Activated naive CD8-positive, alpha-beta T cell treated with anti-CD3 and anti-CD28 coated beads, Interleukin-2, amount 50 U/mL, for 24 hours (primary cell): ENCODE results near the gene ZNF474.

Experiments
- ATAC-seq: fragments of 150-1000 bp; cut with Tn5 transposase; one replicate; pipeline ENCODE4 v1.10.0; 2021
- DNase-seq: peaks from one replicate; pipeline ENCODE4 v3.0.0; 2021
- H3K27ac Mint-ChIP-seq: one replicate; pipeline ENCODE4 v1.8.0; 2021; ENCODE audit warnings: mild to moderate bottlenecking, mixed read lengths
- H3K27me3 Mint-ChIP-seq: one replicate; pipeline ENCODE4 v1.8.0; 2021; ENCODE audit warnings: mixed read lengths
- H3K36me3 Mint-ChIP-seq: one replicate; pipeline ENCODE4 v1.8.0; 2021; ENCODE audit warnings: low read depth, mixed read lengths
- H3K4me1 Mint-ChIP-seq: one replicate; pipeline ENCODE4 v1.8.0; 2021; ENCODE audit warnings: mixed read lengths
- H3K4me3 Mint-ChIP-seq: one replicate; pipeline ENCODE4 v1.8.0; 2021; ENCODE audit warnings: mild to moderate bottlenecking, moderate library complexity, mixed read lengths
- H3K9me3 Mint-ChIP-seq: one replicate; pipeline ENCODE4 v1.8.0; 2021; ENCODE audit warnings: mixed read lengths

Gene ZNF474

DNA sequence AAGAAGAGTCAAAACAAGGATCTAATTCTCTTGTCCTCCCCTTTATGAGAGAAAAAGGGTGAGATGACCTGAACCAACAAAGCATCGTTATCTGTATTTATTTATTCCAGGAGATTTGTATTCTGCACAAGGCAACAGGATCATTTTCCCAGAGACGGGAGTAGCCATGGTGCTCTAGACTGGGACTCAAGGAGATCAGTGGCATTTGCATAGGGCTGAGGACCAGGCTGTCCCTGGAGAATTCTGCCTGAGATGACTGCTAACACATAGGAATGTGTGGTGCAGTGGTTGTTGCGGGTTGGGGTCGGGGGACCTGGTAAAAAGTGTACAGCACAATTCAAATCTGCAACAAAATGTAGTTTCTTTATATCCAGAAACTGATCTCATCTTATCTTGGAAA is 22.3 kb upstream of the ZNF474 start:
- no peak for DNase-seq
- H3K27ac Mint-ChIP-seq, result no peak overlapping the region
- no peaks in the 10 kb centered on the region for H3K4me1 Mint-ChIP-seq
- no peaks in the 10 kb centered on the region for H3K9me3 Mint-ChIP-seq
- peaks cover 2% of the 10 kb centered on the region for H3K27me3 Mint-ChIP-seq
- H3K4me3 Mint-ChIP-seq, result no peak overlapping the region
- no peak for ATAC-seq
- H3K36me3 Mint-ChIP-seq, result no peaks in the 10 kb centered on the region

DNA sequence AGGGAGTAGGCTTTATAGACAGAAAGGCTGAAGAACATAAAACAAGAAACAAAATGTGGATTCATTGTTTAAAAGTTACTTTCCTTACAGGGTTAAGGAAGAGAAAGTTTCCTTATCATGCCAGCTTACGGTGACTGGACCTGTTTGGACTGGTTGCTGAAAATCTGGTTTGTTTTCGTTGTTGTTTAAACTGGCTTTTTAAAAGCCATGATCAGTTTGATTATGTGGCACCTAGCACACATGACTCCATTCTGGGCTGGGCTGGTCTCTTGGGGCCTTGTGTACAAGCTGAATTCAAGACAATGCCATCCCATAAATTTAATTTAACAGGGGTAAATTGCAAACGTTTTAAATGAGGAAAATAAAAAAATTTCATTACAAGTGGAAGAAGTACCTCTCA is 18.4 kb upstream of the ZNF474 start:
- ATAC-seq, result no peak
- DNase-seq, result no peak
- H3K4me1 Mint-ChIP-seq, result no peaks in the 10 kb centered on the region
- peaks cover 2% of the 10 kb centered on the region for H3K27me3 Mint-ChIP-seq
- H3K9me3 Mint-ChIP-seq, result no peaks in the 10 kb centered on the region
- no peak overlapping the region for H3K27ac Mint-ChIP-seq
- no peak overlapping the region for H3K4me3 Mint-ChIP-seq
- no peaks in the 10 kb centered on the region for H3K36me3 Mint-ChIP-seq

DNA sequence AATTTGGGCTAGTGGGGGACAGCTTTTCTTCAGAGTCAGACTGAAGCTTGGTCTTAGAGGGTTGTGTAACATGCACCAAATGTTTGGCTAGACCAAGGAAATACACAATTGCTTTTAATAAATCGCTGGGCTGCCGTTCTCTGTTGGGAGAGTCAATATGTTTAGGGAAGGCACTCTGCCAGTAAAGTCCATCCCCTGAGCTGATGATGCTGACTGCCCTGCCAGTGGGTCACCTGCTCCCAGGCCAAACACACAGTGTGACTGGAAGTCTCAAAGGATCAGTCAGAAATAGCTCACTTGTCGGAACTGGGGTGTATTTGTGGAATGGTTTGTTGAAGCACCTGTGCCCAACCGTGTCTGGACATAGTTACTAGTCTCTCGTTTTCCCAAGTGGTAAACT is 17.9 kb upstream of the ZNF474 start:
- Mint-ChIP-seq H3K9me3 (no peaks in the 10 kb centered on the region), H3K4me3 (no peak overlapping the region), H3K4me1 (no peaks in the 10 kb centered on the region), H3K27ac (no peak overlapping the region), H3K27me3 (peaks cover 2% of the 10 kb centered on the region), H3K36me3 (no peaks in the 10 kb centered on the region)
- ATAC-seq (no peak), DNase-seq (no peak)

DNA sequence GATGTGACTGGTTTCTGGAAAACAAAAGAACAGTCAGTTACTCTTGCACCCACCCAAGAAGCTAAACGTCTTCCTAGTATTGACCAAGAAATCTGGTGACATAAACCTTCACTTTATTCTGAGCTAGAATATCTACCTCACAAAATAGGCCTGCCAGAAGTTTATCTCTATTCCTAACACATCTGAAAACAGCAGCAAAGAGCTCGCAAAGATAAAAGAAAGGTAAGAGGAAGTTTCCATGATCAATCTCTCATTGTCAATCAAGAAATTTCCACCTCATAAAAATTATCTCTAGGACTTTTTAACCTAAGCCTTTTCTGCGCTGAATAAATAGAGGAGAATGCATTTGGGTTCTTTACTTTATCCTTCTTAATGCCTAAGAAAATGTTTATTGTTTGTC is 17.3 kb upstream of the ZNF474 start:
- no peaks in the 10 kb centered on the region for H3K9me3 Mint-ChIP-seq
- no peak overlapping the region for H3K27ac Mint-ChIP-seq
- no peaks in the 10 kb centered on the region for H3K27me3 Mint-ChIP-seq
- no peak for DNase-seq
- no peaks in the 10 kb centered on the region for H3K36me3 Mint-ChIP-seq
- H3K4me1 Mint-ChIP-seq, result no peaks in the 10 kb centered on the region
- ATAC-seq, result no peak
- no peak overlapping the region for H3K4me3 Mint-ChIP-seq

DNA sequence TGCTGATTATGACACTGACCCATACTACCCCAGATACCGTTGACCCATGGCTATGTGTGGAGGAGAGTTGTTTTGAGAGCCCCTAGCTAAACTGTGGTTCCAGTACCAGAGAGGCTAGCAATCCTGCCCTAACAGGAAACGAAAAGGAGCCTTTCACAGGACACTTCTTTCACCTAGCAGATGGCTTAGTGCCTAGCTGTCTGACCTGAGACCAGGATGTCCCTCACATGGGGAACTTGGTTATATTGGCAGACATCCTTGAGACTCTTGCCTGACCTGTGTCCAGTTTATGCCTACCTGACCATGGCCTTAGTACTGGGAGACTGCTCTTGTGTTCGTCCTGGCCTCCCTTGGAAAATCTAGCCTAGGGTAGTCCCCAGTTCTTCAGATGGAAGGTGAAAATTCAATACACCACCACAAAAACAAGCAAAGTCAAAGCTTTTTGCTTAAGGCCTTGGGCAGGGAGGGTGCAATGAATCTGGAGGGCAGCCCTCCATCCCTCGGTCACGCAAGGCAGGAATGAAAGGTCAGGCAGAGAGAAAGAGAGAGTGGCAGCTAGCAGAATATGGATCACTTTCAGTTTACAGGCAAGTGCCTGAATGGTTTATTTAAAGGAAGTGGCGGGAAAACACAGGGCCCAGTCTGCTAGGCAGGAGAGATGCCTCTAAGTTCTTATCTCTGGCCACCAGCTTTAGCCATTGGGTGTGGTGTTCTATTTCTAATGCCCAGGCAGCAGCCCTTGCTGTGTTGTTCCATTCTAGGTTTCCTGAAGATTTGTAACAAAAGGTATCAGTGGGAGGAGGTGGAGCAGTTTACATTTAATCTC is 16.4 kb upstream of the ZNF474 start:
- H3K4me3 Mint-ChIP-seq, result no peak overlapping the region
- peaks cover 3% of the 10 kb centered on the region for H3K27me3 Mint-ChIP-seq
- H3K4me1 Mint-ChIP-seq, result no peaks in the 10 kb centered on the region
- no peak overlapping the region for H3K27ac Mint-ChIP-seq
- ATAC-seq (no peak), DNase-seq (no peak)
- no peaks in the 10 kb centered on the region for H3K9me3 Mint-ChIP-seq
- H3K36me3 Mint-ChIP-seq, result no peaks in the 10 kb centered on the region

DNA sequence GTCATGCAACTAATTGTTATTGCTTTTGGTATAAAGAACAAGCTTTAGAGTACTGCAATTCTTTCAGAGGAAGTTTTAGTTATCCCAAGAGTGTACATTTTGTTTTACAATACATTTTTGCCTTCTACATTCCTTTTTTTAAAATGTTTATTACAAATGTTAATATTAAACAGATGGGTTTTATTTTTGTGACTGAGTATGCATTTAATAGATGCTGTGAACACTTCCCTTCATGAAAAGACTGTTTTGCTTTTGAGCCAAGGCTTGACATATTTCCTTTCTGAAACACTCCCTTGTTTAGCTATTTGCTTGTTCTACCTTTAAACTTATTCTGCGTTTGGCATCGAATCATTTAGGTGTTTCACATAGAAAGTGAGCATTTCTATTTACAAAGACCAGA is 14.8 kb upstream of the ZNF474 start:
- Mint-ChIP-seq H3K4me1 (no peaks in the 10 kb centered on the region), H3K27me3 (peaks cover 3% of the 10 kb centered on the region), H3K36me3 (no peaks in the 10 kb centered on the region), H3K4me3 (no peak overlapping the region), H3K9me3 (no peaks in the 10 kb centered on the region), H3K27ac (no peak overlapping the region)
- no peak for DNase-seq
- ATAC-seq, result no peak

DNA sequence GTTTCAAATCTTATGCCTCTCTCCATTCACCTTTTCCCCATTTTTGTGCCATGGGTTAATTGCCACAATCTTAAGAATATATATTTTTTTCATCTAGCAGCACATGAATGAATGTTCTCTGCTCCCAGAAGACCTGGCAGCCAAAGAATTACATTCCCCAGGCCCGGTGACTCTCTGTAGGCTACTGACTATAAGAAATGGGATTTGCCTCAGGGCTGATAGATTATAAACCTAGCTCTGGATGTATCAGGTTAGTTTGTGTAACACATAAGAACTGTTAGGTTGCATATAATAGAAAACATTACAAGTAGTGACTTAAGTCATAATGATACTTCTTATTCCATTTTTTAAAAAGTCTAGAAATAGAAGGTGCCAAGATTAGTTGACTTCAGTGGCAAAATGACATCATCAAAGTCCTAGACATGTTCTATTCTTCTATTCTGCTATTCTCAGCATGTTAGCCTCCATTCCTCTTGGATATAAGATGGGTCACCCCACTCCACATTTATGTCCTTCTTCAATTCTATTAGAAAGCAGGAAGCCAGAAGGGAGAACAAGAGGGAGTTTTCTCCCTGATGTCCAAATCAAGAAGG is 10.9 kb upstream of the ZNF474 start:
- H3K4me1 Mint-ChIP-seq, result peaks cover 7% of the 10 kb centered on the region
- H3K4me3 Mint-ChIP-seq, result no peak overlapping the region
- ATAC-seq, result no peak
- H3K27me3 Mint-ChIP-seq, result peaks cover 5% of the 10 kb centered on the region
- no peak overlapping the region for H3K27ac Mint-ChIP-seq
- H3K36me3 Mint-ChIP-seq, result no peaks in the 10 kb centered on the region
- no peaks in the 10 kb centered on the region for H3K9me3 Mint-ChIP-seq
- no peak for DNase-seq

DNA sequence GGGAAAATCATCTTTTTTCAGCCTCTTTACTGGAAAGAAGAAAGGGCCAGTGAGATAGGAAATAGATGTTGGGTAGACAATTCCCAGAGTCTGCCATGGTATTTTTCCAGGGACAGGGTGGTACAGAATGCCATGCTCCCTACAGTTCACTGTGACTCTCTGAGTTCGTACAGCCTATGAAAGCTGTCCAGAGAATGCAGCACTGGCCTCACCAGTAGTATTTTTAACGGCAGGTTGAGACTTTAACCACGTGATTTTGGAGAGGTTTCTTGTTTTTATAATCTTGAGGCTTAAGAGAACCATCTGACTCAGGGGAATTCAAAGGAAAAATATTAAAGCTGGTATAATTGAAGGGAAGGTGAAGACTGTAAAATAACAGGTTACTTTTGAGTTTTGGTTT is 10.1 kb upstream of the ZNF474 start:
- Mint-ChIP-seq H3K4me3 (no peak overlapping the region), H3K27me3 (peaks cover 5% of the 10 kb centered on the region), H3K4me1 (peaks cover 7% of the 10 kb centered on the region), H3K27ac (no peak overlapping the region), H3K36me3 (no peaks in the 10 kb centered on the region), H3K9me3 (no peaks in the 10 kb centered on the region)
- DNase-seq, result no peak
- no peak for ATAC-seq

DNA sequence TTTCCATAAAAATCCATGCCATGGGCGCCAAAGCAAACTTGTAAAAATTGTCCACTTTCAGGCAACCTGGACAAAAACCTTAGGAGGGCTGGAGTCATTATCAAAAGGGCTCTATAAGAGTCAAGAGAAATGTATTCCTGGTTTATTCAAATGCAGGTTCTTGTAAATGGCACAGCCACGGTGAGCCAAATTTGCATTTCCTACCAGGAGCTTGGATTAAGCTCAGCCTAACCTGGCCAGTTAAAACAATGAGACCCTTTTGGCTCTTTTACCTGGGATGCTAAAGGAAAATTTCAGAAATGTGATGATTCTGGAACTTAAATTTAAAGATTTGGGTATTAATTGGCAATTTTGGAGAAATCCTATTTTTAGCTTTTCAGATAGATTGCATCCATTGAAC is 8.9 kb upstream of the ZNF474 start:
- H3K4me3 Mint-ChIP-seq, result no peak overlapping the region
- H3K27ac Mint-ChIP-seq, result no peak overlapping the region
- peaks cover 7% of the 10 kb centered on the region for H3K4me1 Mint-ChIP-seq
- ATAC-seq (no peak), DNase-seq (no peak)
- peaks cover 5% of the 10 kb centered on the region for H3K27me3 Mint-ChIP-seq
- H3K9me3 Mint-ChIP-seq, result no peaks in the 10 kb centered on the region
- H3K36me3 Mint-ChIP-seq, result no peaks in the 10 kb centered on the region

DNA sequence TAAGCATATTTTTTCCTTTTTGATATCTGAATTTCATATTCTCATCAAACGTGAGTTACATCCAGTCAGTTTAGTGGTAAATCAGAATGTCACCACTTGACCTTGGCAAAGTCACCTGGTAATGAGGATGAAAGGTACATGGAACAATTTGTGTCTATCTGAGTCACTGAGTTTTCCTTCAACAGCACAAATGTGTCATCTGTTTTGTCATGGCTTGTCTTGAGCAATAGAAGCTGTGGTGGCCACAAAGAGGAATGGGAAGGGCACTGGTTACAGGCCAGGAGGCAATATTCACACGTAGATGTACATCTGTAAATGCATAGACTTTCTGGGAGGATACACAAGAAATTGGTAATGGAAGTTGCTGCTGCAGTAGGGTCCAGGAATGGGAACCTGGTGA is 8.4 kb upstream of the ZNF474 start:
- Mint-ChIP-seq H3K4me3 (no peak overlapping the region), H3K9me3 (no peaks in the 10 kb centered on the region), H3K4me1 (peaks cover 7% of the 10 kb centered on the region), H3K27ac (peak overlapping the region; percentile 65), H3K36me3 (no peaks in the 10 kb centered on the region), H3K27me3 (peaks cover 5% of the 10 kb centered on the region)
- no peak for DNase-seq
- peak; percentile 55 for ATAC-seq

DNA sequence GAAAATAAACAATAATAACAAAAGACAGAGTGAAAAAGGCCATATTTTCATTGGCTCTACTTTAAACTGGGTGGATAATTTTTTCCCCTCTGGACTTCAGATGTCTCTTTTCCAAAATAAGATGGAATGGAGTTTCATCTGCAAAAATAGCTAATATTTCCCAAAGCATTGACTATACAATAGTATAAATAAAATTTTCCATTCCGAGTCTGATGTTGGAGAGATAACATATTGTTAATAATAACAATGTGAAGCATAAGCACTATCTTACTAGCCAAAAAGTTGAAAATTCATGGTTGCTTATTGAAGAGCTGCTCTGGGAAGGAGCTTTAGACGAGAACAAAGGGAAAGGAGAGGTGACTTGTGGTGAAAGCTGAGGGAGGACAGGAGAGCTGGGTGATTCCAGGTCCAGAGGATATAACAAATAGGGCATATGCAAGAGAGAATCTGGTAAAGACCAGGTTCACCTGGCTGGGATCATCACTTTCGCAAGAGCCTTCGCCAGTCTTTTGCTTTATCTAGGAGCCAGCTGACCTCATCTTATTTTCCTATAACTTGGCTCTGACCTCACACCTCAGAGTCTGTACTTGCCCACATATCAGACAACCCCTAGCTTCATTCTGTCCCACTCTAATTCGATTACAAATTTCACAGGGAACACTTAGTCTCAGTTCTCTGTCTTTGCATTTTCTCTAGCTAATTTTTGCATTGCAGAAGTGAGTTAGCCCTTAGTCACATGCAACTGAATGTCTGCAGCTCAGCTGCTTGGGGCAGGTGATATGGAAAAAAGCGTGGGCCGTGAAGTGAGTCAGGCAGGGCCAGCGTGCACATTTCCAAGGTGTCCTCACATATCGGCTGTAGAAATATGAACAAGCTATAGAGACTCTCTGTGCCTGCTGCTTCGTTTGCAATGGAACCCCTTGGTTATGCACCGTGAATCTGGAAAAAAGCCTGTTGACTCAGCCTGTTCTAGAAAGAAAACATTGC is 7.6 kb upstream of the ZNF474 start:
- no peak for DNase-seq
- H3K27ac Mint-ChIP-seq, result no peak overlapping the region
- ATAC-seq, result peak; percentile 44
- no peak overlapping the region for H3K4me3 Mint-ChIP-seq
- H3K4me1 Mint-ChIP-seq, result peaks cover 7% of the 10 kb centered on the region
- H3K27me3 Mint-ChIP-seq, result peaks cover 5% of the 10 kb centered on the region
- H3K36me3 Mint-ChIP-seq, result no peaks in the 10 kb centered on the region
- H3K9me3 Mint-ChIP-seq, result no peaks in the 10 kb centered on the region

DNA sequence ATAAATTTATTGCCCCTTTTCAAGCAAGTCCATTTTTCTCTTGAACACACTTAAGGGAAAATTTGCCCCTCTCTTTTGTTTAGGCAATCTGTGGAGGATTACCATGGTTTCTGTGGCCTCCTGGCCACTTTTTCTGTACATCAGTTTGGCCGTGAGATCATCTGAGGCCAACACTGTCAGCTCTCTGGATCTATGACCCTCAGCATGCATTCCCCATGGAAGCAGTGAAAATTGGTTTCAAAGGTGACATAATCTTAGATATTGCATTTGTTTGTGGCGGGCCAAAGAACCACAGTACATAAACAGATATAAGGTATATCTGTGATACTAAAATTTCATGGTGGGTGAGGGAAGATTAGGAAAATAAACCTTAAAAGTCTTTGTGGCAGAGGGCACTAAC is 4.6 kb upstream of the ZNF474 start:
- Mint-ChIP-seq H3K4me1 (peaks cover 7% of the 10 kb centered on the region), H3K4me3 (no peak overlapping the region), H3K36me3 (no peaks in the 10 kb centered on the region), H3K27ac (no peak overlapping the region), H3K27me3 (peaks cover 2% of the 10 kb centered on the region), H3K9me3 (no peaks in the 10 kb centered on the region)
- ATAC-seq (no peak), DNase-seq (no peak)

DNA sequence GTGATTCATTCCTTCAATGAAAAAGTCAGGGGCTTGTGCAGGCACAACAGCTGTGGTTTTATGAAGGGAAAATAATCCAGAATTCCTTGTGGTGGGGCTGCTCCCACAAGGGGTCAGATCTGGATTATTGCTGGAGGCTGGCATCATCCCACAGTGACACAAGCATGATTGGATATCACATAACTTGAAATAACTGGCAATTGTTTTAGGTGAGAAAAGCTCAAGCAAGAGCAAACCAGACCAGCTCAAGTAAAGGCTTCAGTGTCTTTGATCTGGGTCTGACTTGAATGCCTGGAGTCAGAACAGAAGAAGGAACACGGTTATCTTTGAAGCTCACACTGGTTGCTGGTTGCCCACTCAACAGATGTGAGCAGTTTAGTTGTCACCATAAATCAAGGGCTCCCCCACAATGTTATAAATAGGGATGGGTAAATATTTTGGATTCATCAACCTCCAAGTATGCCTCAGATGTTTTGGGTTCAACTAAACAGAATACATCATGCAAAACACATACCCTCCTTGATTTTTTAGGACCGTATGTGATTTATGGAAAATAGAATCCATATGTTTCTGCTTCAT is 3.1 kb upstream of the ZNF474 start:
- Mint-ChIP-seq H3K4me3 (no peak overlapping the region), H3K27ac (no peak overlapping the region), H3K27me3 (no peaks in the 10 kb centered on the region), H3K9me3 (no peaks in the 10 kb centered on the region), H3K4me1 (peaks cover 5% of the 10 kb centered on the region), H3K36me3 (no peaks in the 10 kb centered on the region)
- DNase-seq (no peak), ATAC-seq (no peak)

DNA sequence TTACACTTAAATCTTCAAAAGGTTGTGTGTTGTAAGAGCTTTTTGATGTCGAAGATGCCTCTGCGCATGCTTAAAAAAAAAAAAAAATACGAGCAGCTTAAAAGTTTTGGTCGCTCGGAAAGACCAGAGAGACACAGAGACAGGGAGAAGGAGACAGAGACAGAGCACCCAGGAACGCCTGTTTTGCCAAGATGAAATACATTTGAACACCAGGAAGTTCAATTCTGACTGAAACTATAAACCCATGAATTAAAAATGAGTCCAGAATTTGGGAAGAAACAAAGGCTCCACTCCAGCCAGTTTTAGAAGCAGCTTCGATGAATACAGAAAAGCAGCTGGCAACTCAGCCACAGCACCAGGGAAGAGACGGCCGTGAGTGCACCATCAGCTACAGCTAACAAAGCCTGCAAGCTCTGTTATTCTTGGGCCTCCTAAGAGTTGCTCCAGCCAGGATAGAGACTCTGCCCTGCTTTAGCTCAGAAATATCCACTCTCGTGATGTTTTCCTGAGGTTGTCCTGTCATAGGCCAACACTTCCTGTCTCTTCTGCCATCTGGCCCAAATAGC is 2.5 kb upstream of the ZNF474 start:
- DNase-seq, result no peak
- Mint-ChIP-seq H3K27ac (no peak overlapping the region), H3K36me3 (no peaks in the 10 kb centered on the region), H3K4me1 (peaks cover 5% of the 10 kb centered on the region), H3K27me3 (no peaks in the 10 kb centered on the region), H3K4me3 (no peak overlapping the region), H3K9me3 (no peaks in the 10 kb centered on the region)
- no peak for ATAC-seq
